Fibroblast of skin of scalp (primary cell): ENCODE data around the gene KLRC1. TPM values are rescaled to one million over a fixed set of nuclear protein-coding genes. Genes with fewer than 3 reads are reported as not detected.
A peak's percentile ranks its signal among the peaks of the same experiment; 100 is the strongest.
"Not testable (repeated sequence)": the region's sequence is repeated elsewhere in the genome, so short reads cannot be mapped to it uniquely, and the experiment has no call there.

Experiments used
- DNase-seq: peaks from one replicate; pipeline ENCODE4 v3.0.0-alpha.2; 2013
- polyA plus RNA-seq, 2 experiments: library from polyadenylated mRNA; unstranded; fragments of 120-200 nt; gene quantifications; one replicate each; pipeline ENCODE4 v1.2.1, GENCODE V29; 2013; ENCODE audit not compliant: insufficient read length in 2 of 2

KLRC1 gene
- polyA plus RNA-seq (2013, experiment 1 of 2; ENCODE audit: insufficient read length) = not detected
- not detected for polyA plus RNA-seq (2013, experiment 2 of 2; ENCODE audit: insufficient read length)

DNA sequence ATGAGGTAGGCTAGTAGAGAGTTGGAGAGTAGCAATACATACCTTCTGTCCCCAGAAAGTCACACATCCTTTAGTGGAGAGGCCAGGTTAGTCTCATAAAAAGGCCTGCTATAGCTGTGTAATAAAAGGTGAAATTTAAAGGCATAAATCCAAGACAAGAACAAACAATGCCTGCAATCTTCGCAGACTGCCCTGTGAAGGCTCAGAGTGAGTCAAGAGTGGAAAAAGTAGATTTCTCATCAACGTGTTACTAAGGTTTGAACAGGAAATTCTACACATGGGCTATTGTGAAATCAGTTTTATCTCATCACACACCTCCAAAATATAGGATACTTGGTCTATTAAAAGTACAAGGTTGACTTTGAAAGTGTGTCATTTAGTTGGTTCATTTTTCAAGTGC lies at the start of gene KLRC1:
Gene KLRC1 (minus strand): TSS at position 222 of the 400 bp plus-strand sequence. CDS start 2,221 bp downstream, outside the sequence.
- no peak for DNase-seq

DNA sequence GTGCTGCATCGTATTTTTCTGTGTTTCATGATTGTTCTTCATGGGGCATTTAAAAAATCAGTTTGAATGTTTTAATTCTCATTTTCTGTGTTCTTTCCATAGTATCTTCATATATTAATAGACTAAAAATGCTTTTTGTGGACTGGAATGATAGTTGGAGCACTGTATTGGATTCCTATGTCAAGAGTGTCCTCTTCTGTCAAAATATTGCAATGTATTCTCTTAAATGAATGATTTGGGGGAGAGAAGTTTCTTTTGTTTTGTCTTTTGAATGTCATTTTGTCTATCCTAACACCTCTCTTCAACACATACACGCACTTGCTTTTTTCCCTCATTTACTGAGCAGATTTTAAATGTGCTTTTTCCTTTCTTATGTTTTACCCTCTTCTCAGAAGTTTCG lies 47.9 kb upstream of the KLRC1 start:
- peak; percentile 6 for DNase-seq

DNA sequence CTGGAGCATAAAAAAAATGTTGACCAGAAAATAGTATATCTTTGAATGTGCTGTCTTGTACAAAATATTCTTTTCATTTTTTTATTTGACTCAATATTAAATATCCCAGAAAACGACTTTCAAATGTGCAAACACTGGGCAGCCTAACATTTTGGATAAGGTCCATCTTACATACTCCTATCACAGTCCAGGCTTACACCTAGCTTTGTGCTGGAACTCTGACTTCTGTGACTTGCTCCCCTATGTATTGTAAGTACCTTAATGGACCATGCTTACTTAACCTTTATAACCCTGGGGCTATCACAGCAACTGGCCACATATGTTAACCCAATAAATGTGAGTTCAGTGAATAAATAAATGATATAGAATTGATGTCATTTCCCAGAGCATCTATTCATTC lies 44.9 kb upstream of the KLRC1 start:
- DNase-seq = no peak

DNA sequence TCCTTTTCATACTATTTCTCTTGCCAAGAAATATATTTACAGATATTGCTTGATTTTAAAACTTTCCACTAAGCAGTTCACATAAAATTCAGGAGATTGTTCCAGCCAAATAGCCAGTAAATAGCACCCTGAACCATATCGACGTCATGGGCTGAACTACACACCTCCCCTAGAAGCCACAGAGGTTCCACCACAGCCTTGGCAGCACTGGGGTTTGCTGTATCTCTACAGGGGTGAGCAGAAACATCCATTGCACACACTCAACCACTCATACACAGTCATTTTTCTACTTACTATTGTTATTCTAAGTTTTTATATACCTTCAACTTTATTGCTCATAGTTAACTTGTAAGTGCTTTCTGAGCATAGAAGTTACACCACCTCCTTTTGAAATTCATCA lies 44.4 kb upstream of the KLRC1 start:
- DNase-seq = no peak

DNA sequence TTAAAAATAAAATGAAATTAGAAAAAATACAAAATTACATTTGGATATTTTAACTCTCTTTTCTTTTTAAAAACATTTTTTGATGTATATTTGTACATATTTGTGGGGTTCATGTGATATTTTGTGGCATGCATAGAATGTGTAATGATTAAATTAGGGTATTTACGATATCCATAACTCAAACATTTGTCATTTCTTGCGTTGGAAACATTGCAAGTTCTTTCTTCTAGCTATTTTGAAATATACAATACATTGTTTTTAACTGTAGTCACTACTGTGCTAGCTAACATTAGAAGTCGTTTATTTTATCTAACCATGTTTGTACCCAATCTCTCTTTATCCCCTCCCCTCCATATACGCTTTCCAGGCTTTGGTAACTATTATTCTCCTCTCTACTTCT lies 38.6 kb upstream of the KLRC1 start:
- no peak for DNase-seq

DNA sequence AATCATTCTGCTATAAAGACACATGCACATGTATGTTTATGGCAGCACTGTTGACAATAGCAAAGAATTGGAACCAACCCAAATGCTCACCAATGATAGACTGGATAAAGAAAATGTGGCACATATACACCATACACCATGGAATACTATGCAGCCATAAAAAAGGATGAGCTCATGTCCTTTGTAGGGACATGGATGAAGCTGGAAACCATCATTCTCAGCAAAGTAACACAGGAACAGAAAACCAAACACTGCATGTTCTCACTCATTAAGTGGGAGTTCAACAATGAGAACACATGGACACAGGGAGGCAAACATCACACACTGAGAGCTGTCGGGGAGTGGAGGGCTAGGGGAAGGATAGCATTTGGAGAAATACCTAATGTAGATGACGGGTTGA lies 34.2 kb upstream of the KLRC1 start:
- DNase-seq = not testable (repeated sequence)

DNA sequence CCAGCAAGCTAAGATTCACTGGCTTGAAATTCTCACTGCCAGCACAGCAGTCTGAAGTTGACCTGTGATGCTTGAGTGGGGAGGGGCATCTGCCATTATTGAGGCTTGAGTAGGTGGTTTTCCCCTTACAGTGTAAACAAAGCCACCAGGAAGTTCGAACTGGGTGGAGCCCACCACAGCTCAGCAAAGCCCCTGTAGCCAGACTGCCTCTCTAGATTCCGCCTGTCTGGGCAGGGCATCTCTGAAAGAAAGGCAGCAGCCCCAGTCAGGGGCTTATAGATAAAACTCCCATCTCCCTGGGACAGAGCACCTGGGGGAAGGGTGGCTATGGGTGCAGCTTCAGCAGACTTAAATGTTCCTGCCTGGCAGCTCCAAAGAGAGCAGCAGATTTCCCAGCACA lies 28.7 kb upstream of the KLRC1 start:
- not testable (repeated sequence) for DNase-seq

DNA sequence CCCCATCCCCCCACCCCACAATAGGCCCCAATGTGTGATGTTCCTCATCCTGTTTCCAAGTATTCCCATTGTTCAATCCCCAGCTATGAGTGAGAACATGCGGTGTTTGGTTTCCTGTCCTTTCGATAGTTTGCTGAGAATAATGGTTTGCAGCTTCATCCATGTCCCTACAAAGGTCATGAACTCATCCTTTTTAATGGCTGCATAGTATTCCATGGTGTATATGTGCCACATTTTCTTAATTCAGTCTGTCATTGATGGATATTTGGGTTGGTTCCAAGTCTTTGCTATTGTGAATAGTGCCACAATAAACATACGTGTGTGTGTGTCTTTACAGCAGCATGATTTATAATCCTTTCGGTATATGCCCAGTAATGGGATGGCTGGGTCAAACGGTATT lies 19.6 kb upstream of the KLRC1 start:
- DNase-seq = not testable (repeated sequence)

DNA sequence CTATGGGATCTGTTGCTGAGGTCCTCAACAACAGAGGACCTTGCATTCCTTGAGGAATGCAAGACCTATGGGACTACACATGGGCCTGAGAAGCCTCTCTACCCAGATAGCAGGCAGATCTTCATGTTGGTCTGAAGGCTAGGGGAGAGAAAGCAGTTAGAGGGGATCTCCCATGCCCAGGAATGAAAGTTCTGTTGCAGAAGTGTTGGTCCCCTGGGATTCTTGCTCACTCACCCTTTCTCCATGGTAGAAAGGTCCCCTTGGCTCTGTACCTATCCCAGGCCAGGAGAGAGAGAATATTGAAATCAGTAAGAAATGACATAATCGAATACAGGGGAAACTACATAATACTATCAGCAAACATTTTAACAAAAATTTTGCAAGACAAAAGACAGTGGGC lies 16.5 kb upstream of the KLRC1 start:
- no peak for DNase-seq

DNA sequence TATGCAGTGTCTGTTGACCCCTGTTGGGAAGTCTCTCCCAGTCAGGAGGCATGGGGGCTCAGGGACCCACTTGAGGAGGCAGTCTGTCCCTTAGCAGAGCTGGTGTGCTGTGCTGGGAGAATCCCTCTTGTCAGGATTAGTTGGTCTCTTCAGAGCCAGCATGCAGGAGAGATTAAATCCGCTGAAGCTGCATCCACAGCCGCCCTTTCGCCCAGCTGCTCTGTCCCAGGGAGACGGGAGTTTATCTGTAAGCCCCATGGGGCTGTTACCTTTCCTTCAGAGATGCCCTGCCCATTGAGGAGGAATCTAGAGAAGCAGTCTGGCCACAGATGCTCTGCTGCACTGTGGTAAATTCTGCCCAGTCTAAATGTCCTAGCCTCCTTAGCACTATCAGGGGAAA lies 13.1 kb upstream of the KLRC1 start:
- DNase-seq = no peak

DNA sequence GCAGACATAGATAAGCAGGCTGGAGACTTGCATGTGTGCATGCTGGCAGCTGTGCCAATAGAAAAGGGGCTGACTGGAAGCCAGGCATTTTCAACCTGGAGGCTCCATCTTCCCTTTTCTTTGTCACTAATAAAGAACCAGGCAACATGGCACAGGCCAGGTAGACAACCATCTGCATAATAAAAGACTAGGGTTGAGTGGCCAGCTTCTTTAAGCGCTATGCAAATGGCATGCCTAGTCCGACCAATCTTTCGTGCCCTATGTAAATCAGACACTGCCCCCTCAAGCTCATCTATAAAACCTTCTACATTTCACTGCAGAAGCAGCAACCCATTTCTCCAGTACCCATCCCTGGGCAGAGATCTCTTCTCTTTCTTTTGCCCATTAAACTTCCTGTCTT lies 4.6 kb upstream of the KLRC1 start:
- no peak for DNase-seq

DNA sequence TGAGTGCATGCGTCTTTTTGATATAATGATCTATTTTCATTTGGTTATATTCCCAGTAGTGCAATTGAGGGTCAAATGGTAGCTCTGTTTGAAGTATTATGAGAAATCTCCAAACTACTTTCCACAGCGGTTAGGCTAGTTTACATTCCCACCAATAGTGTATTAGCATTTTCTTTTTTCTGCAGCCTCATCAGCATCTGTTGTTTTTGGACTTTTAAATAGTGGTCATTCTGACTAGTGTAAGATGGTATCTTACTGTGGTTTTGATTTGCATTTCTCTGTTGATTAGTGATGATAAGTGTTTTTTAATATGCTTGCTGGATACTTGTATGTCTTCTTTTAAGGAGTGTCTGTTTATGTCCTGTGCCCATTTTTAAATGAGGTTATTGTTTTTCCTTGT lies 3.7 kb upstream of the KLRC1 start:
- no peak for DNase-seq

DNA sequence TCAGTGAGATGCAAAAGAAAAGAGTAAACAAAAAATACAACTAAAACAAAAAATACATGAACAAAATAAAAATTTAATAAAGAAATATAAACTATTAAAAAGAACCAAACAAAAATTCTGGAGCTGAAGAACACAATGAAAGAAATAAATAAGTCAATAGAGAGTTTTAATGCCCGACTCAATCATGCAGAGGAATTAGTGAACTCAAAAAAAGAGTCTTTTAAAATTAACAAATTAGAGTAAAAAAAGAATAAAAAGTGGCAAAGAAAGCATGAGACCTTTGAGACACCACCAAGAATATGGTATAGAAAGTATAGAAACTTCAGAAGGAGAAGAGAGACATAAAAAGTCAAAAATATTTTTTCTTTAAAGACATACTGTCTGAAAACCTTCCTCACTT lies 2.6 kb upstream of the KLRC1 start:
- DNase-seq = no peak

DNA sequence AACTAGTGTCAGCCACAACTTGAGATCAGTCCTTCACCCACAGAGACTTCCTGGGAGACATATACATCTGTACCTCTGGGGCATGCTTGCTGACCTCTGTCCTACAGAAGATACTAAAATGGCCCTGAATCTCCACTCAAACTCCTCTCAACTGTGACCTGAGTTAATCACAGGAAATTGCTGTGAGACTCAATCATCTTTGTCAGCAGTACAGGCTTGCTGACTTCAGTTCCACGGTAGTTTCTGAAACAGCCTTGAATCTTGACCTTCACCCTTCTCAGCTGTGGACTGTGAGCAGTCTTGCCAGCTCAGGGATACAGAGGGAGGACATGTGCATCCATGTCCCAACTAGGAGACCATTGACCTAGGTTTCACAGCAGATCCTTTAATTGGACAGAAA lies 1.4 kb upstream of the KLRC1 start:
- no peak for DNase-seq

DNA sequence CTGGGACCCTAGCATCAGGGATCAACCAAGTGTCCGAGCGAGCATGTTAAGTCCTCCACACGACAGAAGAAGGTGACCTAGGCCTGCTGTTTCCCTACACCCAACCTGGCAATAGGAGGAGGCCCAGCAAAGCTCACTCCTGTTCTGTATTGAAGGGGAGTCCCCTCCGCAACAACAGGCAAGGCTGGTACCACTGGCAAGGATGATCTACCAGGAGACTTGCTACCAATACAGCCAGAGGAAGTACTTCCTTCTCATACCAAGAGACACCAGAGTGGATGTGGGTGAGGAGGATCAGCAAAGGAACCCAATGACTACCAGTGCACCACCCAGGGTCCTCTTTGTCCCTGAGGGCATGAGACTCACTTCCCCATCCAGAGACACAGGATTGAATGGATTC lies 4.9 kb downstream of the KLRC1 start:
- DNase-seq = no peak

DNA sequence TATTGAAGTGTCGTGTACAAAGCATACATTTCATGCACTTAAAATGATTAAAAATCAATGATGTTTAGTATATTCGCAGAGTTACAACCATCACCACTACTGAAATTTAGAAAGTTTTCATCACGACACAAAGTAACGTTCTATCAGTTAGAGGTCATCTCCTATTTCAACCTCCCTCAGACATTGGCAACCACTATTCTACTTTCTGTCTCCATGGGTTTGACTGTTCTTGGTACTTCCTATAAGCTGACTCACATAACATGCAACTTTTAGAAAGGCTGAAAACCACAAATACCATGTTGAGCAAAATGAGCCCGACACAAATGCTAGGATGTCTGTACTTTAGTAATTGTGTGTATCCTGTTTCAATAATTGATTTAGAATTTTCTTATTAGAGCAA lies 7.1 kb downstream of the KLRC1 start:
- DNase-seq = peak; percentile 6

DNA sequence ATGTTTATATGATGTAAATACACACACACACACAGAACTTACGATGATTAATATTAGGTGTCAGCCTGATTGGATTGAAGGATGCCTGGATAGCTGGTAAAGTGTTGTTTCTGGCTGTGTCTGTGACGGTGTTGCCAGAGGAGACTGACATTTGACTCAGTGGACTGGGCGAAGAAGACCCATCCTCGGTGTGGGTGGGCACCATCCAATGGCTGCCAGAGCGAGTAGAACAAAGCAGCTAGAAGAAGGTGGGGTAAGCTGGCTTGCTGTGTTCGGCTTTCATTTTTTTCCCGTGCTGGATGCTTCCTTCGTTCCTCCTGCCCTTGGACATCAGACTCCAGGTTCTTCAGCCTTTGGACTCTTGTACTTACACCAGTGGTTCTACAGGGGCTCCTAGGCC lies 12.0 kb downstream of the KLRC1 start:
- not testable (repeated sequence) for DNase-seq

DNA sequence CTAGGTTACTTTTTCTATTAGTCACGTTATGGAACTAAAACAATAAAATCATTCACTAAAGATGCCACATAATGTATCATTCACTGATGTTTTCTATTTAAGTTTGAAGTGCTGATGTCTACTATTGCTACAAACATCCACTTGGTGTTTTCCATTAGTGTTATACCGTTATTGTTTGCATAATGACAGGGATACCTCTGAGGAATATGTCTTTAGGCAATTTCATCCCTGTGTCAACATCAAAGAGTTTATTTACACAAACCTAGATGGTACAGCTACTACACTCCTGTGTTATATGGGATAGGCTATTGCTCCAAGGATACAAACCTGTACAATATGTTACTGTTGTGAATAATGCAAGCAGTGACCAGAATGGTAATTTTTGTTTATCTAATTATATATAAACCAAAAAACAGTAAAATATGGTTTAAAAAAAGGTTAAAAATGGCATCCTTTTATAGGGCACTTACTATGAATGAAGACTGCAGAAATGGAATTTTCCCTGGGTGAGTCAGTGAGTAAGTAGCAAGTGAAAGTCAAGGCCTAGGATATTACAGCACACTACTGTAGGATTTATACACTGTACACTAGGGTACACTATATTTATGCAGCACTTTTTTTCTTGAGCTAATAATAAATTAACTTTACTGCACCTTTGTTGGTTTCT lies 13.4 kb downstream of the KLRC1 start:
- DNase-seq = not testable (repeated sequence)

DNA sequence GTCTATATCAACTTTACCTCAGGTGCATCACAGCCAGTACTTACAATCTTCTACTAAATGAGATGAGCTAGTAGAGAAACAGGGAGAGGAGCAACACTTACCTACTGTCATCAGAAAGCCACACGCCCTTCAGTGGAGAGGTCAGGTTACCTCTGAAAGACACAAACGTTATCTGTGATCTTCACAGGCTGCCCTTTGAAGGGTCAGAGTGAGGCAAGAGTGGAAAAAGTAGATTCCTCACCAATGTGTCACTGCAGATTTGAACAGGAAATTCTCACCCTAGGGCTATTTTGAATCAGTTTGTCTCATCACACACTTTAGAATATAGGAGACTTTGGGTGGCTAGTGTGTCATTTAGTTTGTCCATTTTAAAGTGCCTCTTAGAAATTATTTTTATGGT lies 15.6 kb downstream of the KLRC1 start:
- DNase-seq = not testable (repeated sequence)

DNA sequence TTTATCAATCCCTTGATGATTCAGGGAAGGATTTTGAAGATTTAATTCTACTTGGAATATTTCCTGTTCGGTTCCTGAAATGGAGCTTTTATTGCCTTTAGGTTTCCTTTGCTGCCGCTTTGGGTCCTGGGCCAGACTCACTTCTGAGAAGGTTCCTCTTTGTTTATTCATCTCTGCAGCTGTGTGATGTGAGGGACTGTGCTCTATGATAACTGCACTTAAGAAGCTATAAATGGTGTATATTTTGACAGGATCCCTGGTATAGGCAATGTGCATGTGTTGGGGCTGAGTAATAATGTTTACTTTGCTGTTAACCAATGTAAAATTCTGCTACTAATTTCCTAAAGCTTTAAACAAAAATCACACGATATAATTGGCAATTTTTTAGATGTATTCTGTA lies 17.4 kb downstream of the KLRC1 start, which contains the start of gene KLRC2:
Gene KLRC2 (minus strand): TSS at position 195 of the 400 bp plus-strand sequence. CDS start 24 bp downstream, at position 171.
- peak; percentile 1 for DNase-seq

DNA sequence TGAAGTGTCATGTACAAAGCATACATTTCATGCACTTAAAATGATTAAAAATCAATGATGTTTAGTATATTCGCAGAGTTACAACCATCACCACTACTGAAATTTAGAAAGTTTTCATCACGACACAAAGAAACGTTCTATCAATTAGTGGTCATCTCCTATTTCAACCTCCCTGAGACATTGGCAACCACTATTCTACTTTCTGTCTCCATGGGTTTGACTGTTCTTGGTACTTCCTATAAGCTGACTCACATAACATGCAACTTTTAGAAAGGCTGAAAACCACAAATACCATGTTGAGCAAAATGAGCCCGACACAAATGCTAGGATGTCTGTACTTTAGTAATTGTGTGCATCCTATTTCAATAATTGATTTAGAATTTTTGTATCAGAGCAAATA lies 22.6 kb downstream of the KLRC1 start:
- DNase-seq = peak; percentile 29

DNA sequence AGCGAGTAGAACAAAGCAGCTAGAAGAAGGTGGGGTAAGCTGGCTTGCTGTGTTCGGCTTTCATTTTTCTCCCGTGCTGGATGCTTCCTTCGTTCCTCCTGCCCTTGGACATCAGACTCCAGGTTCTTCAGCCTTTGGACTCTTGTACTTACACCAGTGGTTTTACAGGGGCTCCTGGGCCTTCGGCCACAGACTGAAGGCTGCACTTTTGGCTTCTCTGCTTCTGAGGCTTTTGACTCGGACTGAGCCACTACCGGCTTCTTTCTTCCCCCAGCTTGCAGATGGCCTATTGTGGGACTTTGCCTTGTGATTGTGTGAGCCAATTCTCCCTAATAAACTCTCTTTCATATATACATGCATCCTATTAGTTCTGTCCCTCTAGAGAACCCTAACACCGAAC lies 27.2 kb downstream of the KLRC1 start:
- not testable (repeated sequence) for DNase-seq

DNA sequence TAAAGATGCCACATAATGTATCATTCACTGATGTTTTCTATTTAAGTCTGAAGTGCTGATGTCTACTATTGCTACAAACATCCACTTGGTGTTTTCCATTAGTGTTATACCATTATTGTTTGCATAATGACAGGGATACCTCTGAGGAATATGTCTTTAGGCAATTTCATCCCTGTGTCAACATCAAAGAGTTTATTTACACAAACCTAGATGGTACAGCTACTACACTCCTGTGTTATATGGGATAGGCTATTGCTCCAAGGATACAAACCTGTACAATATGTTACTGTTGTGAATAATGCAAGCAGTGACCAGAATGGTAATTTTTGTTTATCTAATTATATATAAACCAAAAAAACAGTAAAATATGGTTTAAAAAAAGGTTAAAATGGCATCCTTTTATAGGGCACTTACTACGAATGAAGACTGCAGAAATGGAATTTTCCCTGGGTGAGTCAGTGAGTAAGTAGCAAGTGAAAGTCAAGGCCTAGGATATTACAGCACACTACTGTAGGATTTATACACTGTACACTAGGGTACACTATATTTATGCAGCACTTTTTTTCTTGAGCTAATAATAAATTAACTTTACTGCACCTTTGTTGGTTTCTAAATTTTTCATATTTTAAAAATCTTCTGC lies 28.8 kb downstream of the KLRC1 start:
- DNase-seq = not testable (repeated sequence)

DNA sequence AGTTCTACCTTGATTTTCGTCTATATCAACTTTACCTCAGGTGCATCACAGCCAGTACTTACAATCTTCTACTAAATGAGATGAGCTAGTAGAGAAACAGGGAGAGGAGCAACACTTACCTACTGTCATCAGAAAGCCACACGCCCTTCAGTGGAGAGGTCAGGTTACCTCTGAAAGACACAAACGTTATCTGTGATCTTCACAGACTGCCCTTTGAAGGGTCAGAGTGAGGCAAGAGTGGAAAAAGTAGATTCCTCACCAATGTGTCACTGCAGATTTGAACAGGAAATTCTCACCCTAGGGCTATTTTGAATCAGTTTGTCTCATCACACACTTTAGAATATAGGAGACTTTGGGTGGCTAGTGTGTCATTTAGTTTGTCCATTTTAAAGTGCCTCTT lies 31.0 kb downstream of the KLRC1 start:
- not testable (repeated sequence) for DNase-seq
